ENCODE data around the gene ARID5B. TPM values are rescaled to one million over a fixed set of nuclear protein-coding genes. Genes with fewer than 3 reads are reported as not detected.
A peak's percentile ranks its signal among the peaks of the same experiment; 100 is the strongest.

Gene ARID5B
- total RNA-seq, 1 experiment from 2014 or later: 0.04 TPM

- Mint-ChIP-seq H3K9me3 (no peaks in the 10 kb centered on the region), H3K27me3 (ENCODE audit: low read depth) (no peaks in the 10 kb centered on the region), H3K27ac (peak overlapping the region in 1 of 3 experiments; percentile 45; a peak in 1 of 7 replicates), H3K4me1 (peaks cover 24 to 25% of the 10 kb centered on the region in 2 experiments), H3K36me3 (ENCODE audit: insufficient read depth in 1 of 3, low read depth in 3 of 3) (no peaks in the 10 kb centered on the region), H3K4me3 (no peak overlapping the region)
- no peaks in the 10 kb centered on the region for H3K23me2 ChIP-seq (ENCODE audit: insufficient read length, low read depth, low read length, poor library complexity, severe bottlenecking)
- no peak overlapping the region for H2BK20ac ChIP-seq (ENCODE audit: low read depth, low read length, poor library complexity, severe bottlenecking)
- no peak overlapping the region for H3K18ac ChIP-seq (ENCODE audit: insufficient read length, low read depth, low read length)
- no peak overlapping the region for H2BK5ac ChIP-seq (ENCODE audit: insufficient read length, low read length)
- H3K27ac ChIP-seq (ENCODE audit: insufficient read length, low read depth, low read length): no peak overlapping the region
- no CpG with 5 or more reads among the region's 9 CpGs for WGBS (ENCODE audit: extremely low coverage, insufficient read length, low lambda C conversion rate)
- no peak overlapping the region for H3K4ac ChIP-seq (ENCODE audit: low read depth, low read length)
- H3K9ac ChIP-seq (ENCODE audit: extremely low read depth, insufficient read length, low read length): no peak overlapping the region
- no peaks in the 10 kb centered on the region for H3K27me3 ChIP-seq (ENCODE audit: insufficient read depth, low read length)
- no peaks in the 10 kb centered on the region for H3K79me1 ChIP-seq (ENCODE audit: insufficient read depth, low read depth, low read length, poor library complexity, severe bottlenecking)
- H2BK120ac ChIP-seq (ENCODE audit: low read depth, low read length, poor library complexity, severe bottlenecking): no peak overlapping the region
- no peak overlapping the region for H2AK5ac ChIP-seq (ENCODE audit: insufficient read length, low read length)
- no peak overlapping the region for H2AFZ ChIP-seq (ENCODE audit: low read length)
- no peak overlapping the region for H4K8ac ChIP-seq (replicated peaks; ENCODE audit: insufficient read length, low read depth, low read length)
- H3K4me1 ChIP-seq (ENCODE audit: insufficient read depth, low read length): peaks cover 12% of the 10 kb centered on the region; the same call in 1 of the 2 replicates
- no peak overlapping the region for H3K23ac ChIP-seq (ENCODE audit: insufficient read length, low read depth, low read length)
- no peak overlapping the region for H4K91ac ChIP-seq (ENCODE audit: insufficient read length, low read depth, low read length)
- H2BK15ac ChIP-seq (ENCODE audit: low read depth, low read length): no peak overlapping the region
- no peak for DNase-seq
- no peak overlapping the region for H3K56ac ChIP-seq (ENCODE audit: insufficient read length, low read depth, low read length)
- TF ChIP-seq, protein P1, sequence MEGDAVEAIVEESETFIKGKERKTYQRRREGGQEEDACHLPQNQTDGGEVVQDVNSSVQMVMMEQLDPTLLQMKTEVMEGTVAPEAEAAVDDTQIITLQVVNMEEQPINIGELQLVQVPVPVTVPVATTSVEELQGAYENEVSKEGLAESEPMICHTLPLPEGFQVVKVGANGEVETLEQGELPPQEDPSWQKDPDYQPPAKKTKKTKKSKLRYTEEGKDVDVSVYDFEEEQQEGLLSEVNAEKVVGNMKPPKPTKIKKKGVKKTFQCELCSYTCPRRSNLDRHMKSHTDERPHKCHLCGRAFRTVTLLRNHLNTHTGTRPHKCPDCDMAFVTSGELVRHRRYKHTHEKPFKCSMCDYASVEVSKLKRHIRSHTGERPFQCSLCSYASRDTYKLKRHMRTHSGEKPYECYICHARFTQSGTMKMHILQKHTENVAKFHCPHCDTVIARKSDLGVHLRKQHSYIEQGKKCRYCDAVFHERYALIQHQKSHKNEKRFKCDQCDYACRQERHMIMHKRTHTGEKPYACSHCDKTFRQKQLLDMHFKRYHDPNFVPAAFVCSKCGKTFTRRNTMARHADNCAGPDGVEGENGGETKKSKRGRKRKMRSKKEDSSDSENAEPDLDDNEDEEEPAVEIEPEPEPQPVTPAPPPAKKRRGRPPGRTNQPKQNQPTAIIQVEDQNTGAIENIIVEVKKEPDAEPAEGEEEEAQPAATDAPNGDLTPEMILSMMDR (conservative IDR thresholded peaks at IDR 0.05): no peak
- H3T11ph ChIP-seq (ENCODE audit: low read length): no peak overlapping the region
- H3K9me3 ChIP-seq (ENCODE audit: control insufficient read depth, low read depth, low read length): no peaks in the 10 kb centered on the region
- H4K20me1 ChIP-seq (ENCODE audit: control insufficient read depth, insufficient read depth, insufficient read length): no peaks in the 10 kb centered on the region
- no peaks in the 10 kb centered on the region for H3K79me2 ChIP-seq (ENCODE audit: insufficient read depth, low read length)
- no peak overlapping the region for H3K4me2 ChIP-seq (ENCODE audit: insufficient read depth, insufficient read length, low read length)
- H4K5ac ChIP-seq (ENCODE audit: insufficient read length, low read depth, low read length): no peak overlapping the region
- no peak overlapping the region for H3K14ac ChIP-seq (ENCODE audit: insufficient read depth, low read length)
- H2BK12ac ChIP-seq (ENCODE audit: insufficient read length, low read depth, low read length): no peak overlapping the region
Observed at GRCh38 chr10:62018131-62018911, 116.8 kb downstream of the ARID5B start.
